ENCODE results near the gene KIAA1210. TPM values are rescaled to one million over a fixed set of nuclear protein-coding genes. Genes with fewer than 3 reads are reported as not detected.

The KIAA1210 gene
- total and polyA plus RNA-seq, 4 donors, result not detected

DNA sequence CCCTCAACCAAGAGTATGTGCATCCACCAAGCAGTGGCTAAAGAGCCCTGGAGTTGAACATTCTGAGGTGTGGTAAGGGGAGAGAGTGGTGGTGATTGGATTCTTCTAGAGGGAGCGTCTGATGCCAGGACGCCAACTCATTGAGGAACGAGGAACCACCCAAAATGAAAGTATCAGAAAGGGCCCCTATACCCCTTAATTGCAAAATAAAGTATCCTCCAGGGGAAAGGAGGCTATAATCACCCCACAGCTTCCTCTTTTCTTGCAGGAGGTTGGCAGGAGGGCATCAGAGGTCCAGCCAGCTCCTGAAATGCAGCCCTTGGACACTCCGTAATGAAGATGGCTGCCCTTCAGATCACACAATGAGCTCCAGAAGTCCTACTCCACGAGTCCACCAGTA, 5.3 kb upstream of the KIAA1210 start:
- no peaks in the 10 kb centered on the region for H3K27me3 ChIP-seq (ENCODE audit: control insufficient read depth in 4 of 4, insufficient read depth in 4 of 4, low read length in 3 of 4)
- TF ChIP-seq NR2F2 (IDR thresholded peaks at IDR 0.05) (no peak), FOXA1 (IDR thresholded peaks at IDR 0.05) (no peak), HNF4A (conservative IDR thresholded peaks at IDR 0.05) (no peak), RXRA (IDR thresholded peaks at IDR 0.05) (no peak)
- peaks cover 0 to 3% (median 0%) of the 10 kb centered on the region in 4 donors for H3K4me1 ChIP-seq (ENCODE audit: control insufficient read depth in 4 of 4, insufficient read depth in 4 of 4, low read length in 3 of 4)
- no peak overlapping the region for H3K9ac ChIP-seq (ENCODE audit: low read depth in 1 of 2, low read length in 2 of 2)
- H3K27ac ChIP-seq (ENCODE audit: low read depth in 1 of 2, low read length in 2 of 2), result no peak overlapping the region
- no peaks in the 10 kb centered on the region for H3K36me3 ChIP-seq (ENCODE audit: control insufficient read depth in 4 of 4, insufficient read depth in 3 of 4, low read depth in 1 of 4, low read length in 3 of 4)
- 88% methylated on average over 5 of the region's 5 CpGs for WGBS
- H3K4me3 ChIP-seq (ENCODE audit: low read depth in 1 of 3, low read length in 3 of 3), result no peak overlapping the region
- no peaks in the 10 kb centered on the region for H3K9me3 ChIP-seq (ENCODE audit: control insufficient read depth in 4 of 4, low read length in 3 of 4)
- DNase-seq (ENCODE audit: low spot score), result no peak

DNA sequence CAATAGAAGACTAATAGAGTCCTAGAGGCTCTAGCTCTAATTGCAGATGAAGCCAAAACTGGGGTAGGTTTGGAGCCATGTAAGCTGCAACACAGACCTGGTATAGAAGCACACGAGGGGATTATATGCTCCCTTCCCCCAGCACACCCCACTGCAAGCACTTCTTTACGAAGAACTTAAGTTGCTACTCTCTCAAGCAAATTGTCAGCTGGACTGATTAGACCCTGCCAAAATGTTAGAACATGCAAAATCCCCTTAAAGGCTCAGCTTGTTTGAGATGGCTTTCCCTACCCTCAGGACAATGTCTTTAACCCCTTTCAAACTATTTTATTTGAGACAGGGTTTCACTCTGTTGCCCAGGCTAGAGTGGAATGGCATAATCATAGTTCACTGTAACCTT, 4.7 kb upstream of the KIAA1210 start:
- Histone ChIP-seq H3K4me3 (ENCODE audit: low read depth in 1 of 3, low read length in 3 of 3) (no peak overlapping the region), H3K27ac (ENCODE audit: low read depth in 1 of 2, low read length in 2 of 2) (no peak overlapping the region), H3K9me3 (ENCODE audit: control insufficient read depth in 4 of 4, low read length in 3 of 4) (no peaks in the 10 kb centered on the region), H3K4me1 (ENCODE audit: control insufficient read depth in 4 of 4, insufficient read depth in 4 of 4, low read length in 3 of 4) (peaks cover 0 to 3% (median 0%) of the 10 kb centered on the region in 4 donors), H3K27me3 (ENCODE audit: control insufficient read depth in 4 of 4, insufficient read depth in 4 of 4, low read length in 3 of 4) (no peaks in the 10 kb centered on the region), H3K9ac (ENCODE audit: low read depth in 1 of 2, low read length in 2 of 2) (no peak overlapping the region), H3K36me3 (ENCODE audit: control insufficient read depth in 4 of 4, insufficient read depth in 3 of 4, low read depth in 1 of 4, low read length in 3 of 4) (no peaks in the 10 kb centered on the region)
- no peak for DNase-seq (ENCODE audit: low spot score)
- no peak for TF ChIP-seq FOXA1 (IDR thresholded peaks at IDR 0.05)
- no peak for TF ChIP-seq RXRA (IDR thresholded peaks at IDR 0.05)
- TF ChIP-seq, protein P1, sequence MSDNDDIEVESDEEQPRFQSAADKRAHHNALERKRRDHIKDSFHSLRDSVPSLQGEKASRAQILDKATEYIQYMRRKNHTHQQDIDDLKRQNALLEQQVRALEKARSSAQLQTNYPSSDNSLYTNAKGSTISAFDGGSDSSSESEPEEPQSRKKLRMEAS (IDR thresholded peaks at IDR 0.05), result no peak
- TF ChIP-seq, protein P2, sequence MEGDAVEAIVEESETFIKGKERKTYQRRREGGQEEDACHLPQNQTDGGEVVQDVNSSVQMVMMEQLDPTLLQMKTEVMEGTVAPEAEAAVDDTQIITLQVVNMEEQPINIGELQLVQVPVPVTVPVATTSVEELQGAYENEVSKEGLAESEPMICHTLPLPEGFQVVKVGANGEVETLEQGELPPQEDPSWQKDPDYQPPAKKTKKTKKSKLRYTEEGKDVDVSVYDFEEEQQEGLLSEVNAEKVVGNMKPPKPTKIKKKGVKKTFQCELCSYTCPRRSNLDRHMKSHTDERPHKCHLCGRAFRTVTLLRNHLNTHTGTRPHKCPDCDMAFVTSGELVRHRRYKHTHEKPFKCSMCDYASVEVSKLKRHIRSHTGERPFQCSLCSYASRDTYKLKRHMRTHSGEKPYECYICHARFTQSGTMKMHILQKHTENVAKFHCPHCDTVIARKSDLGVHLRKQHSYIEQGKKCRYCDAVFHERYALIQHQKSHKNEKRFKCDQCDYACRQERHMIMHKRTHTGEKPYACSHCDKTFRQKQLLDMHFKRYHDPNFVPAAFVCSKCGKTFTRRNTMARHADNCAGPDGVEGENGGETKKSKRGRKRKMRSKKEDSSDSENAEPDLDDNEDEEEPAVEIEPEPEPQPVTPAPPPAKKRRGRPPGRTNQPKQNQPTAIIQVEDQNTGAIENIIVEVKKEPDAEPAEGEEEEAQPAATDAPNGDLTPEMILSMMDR (IDR thresholded peaks at IDR 0.05; ENCODE audit: low read depth, low read length, missing input control), result no peak
- TF ChIP-seq FOXA2 (IDR thresholded peaks at IDR 0.05), result no peak
- WGBS, result 87% methylated on average over 2 of the region's 2 CpGs

DNA sequence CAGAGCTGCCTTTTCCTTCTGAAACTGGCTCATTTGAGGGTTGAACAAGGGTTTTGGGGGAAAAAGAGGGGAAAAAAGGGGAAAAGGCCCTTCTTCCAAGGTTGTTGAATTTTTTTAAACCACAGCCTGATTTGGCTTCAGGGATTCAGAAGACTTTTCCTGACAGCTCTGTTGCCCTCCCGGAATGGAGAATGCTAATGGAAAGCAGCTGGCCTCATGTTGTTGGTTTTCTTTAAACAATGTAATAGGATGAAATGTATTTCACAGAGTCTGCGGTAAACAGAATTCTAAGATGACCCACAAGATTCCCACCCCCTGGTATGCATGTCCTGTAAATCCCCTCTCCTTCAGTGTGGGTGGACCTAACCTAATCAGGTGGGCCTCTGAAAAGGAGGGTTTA, 3.3 kb upstream of the KIAA1210 start:
- no peak for DNase-seq (ENCODE audit: low spot score)
- no peak overlapping the region for H3K4me3 ChIP-seq (ENCODE audit: low read depth in 1 of 3, low read length in 3 of 3)
- WGBS, result 91% methylated on average over 2 of the region's 2 CpGs
- TF ChIP-seq FOXA2 (IDR thresholded peaks at IDR 0.05) (no peak), HNF4G (IDR thresholded peaks at IDR 0.05) (no peak)
- TF ChIP-seq, protein P1 (IDR thresholded peaks at IDR 0.05), result no peak
- TF ChIP-seq, protein P2 (IDR thresholded peaks at IDR 0.05; ENCODE audit: low read depth, low read length, missing input control), result no peak
- H3K4me1 ChIP-seq (ENCODE audit: control insufficient read depth in 4 of 4, insufficient read depth in 4 of 4, low read length in 3 of 4), result no peaks in the 10 kb centered on the region
- no peaks in the 10 kb centered on the region for H3K9me3 ChIP-seq (ENCODE audit: control insufficient read depth in 4 of 4, low read length in 3 of 4)
- H3K27me3 ChIP-seq (ENCODE audit: control insufficient read depth in 4 of 4, insufficient read depth in 4 of 4, low read length in 3 of 4), result no peaks in the 10 kb centered on the region
- H3K9ac ChIP-seq (ENCODE audit: low read depth in 1 of 2, low read length in 2 of 2), result no peak overlapping the region
- H3K27ac ChIP-seq (ENCODE audit: low read depth in 1 of 2, low read length in 2 of 2), result no peak overlapping the region
- no peaks in the 10 kb centered on the region for H3K36me3 ChIP-seq (ENCODE audit: control insufficient read depth in 4 of 4, insufficient read depth in 3 of 4, low read depth in 1 of 4, low read length in 3 of 4)

DNA sequence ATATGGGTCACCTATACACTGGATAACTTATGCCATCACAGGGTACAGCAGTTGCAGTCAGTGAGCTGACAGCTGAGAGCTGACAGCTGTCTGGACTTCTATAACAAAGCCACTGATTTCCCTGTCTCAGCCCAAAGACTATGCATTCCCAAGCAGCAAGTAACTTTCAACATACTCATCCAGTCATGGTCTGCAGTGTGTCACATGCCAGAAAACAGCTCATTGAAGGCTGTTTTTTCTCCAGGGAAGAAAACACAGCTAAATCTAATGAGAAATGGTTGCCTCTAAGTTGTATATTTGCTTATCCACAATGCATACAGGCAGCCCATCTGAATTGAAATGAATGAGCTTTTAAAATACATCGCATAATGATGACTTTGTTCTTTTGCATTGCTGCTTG, 6.3 kb downstream of the KIAA1210 start:
- H3K27ac ChIP-seq (ENCODE audit: low read depth in 1 of 2, low read length in 2 of 2), result no peak overlapping the region
- no peak overlapping the region for H3K4me3 ChIP-seq (ENCODE audit: low read depth in 1 of 3, low read length in 3 of 3)
- H3K4me1 ChIP-seq (ENCODE audit: control insufficient read depth in 4 of 4, insufficient read depth in 4 of 4, low read length in 3 of 4), result no peaks in the 10 kb centered on the region
- WGBS, result 100% methylated on average over 1 of the region's 1 CpG
- H3K36me3 ChIP-seq (ENCODE audit: control insufficient read depth in 4 of 4, insufficient read depth in 3 of 4, low read depth in 1 of 4, low read length in 3 of 4), result no peaks in the 10 kb centered on the region
- DNase-seq (ENCODE audit: low spot score), result no peak
- no peak overlapping the region for H3K9ac ChIP-seq (ENCODE audit: low read depth in 1 of 2, low read length in 2 of 2)
- no peaks in the 10 kb centered on the region for H3K9me3 ChIP-seq (ENCODE audit: control insufficient read depth in 4 of 4, low read length in 3 of 4)
- no peaks in the 10 kb centered on the region for H3K27me3 ChIP-seq (ENCODE audit: control insufficient read depth in 4 of 4, insufficient read depth in 4 of 4, low read length in 3 of 4)
- no peak for TF ChIP-seq JUND (IDR thresholded peaks at IDR 0.05)
- no peak for TF ChIP-seq RXRA (IDR thresholded peaks at IDR 0.05)
- TF ChIP-seq, protein P1 (IDR thresholded peaks at IDR 0.05), result no peak
- TF ChIP-seq HNF4A (conservative IDR thresholded peaks at IDR 0.05), result no peak
- TF ChIP-seq NR2F2 (IDR thresholded peaks at IDR 0.05), result no peak
- TF ChIP-seq, protein P3, sequence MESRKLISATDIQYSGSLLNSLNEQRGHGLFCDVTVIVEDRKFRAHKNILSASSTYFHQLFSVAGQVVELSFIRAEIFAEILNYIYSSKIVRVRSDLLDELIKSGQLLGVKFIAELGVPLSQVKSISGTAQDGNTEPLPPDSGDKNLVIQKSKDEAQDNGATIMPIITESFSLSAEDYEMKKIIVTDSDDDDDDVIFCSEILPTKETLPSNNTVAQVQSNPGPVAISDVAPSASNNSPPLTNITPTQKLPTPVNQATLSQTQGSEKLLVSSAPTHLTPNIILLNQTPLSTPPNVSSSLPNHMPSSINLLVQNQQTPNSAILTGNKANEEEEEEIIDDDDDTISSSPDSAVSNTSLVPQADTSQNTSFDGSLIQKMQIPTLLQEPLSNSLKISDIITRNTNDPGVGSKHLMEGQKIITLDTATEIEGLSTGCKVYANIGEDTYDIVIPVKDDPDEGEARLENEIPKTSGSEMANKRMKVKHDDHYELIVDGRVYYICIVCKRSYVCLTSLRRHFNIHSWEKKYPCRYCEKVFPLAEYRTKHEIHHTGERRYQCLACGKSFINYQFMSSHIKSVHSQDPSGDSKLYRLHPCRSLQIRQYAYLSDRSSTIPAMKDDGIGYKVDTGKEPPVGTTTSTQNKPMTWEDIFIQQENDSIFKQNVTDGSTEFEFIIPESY (IDR thresholded peaks at IDR 0.05), result no peak
- TF ChIP-seq TAF1 (conservative IDR thresholded peaks at IDR 0.05), result no peak
- no peak for TF ChIP-seq EGR1 (IDR thresholded peaks at IDR 0.05; ENCODE audit: low read depth in 2 of 2)
